B cell (primary cell): ENCODE results near the gene NOP53.

ENCODE experiments used
- CTCF ChIP-seq: fragments of 200-600 bp; IDR thresholded peaks from one replicate; pipeline ENCODE4 v1.8.0; 2022; ENCODE audit warnings: antibody characterized with exemption, mild to moderate bottlenecking
- EZH2 ChIP-seq: IDR thresholded peaks from 2 replicates; pipeline ENCODE4 v1.6.1; 2012; ENCODE audit warnings: borderline replicate concordance, low read depth, mild to moderate bottlenecking, moderate library complexity, low read length; ENCODE audit not compliant: insufficient read depth, poor library complexity, severe bottlenecking

DNA sequence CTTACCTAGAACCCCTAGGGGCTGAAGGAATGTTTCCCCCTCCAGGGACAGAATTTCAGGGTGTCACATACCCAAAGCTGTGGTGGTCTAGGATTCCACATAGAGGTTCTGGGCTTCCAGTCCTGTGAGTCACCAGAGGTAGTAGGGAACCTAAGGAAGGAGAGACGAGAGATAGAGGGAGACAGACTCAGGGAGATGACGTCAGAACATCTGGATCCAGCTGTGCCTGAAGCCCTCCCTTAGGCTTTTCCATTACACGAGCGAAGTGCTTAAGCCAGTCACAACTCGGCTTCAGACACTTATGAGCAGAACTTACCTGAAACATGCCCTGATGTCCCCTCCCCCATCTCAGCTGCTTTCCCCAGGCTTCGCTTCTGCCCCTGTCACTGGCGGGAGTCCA, 21.3 kb downstream of the NOP53 start:
- TF ChIP-seq CTCF (no peak), EZH2 (no peak)
